ENCODE measurements around the gene PSMG1. TPM values are rescaled to one million over a fixed set of nuclear protein-coding genes. Genes with fewer than 3 reads are reported as not detected.

The PSMG1 gene, protein sequence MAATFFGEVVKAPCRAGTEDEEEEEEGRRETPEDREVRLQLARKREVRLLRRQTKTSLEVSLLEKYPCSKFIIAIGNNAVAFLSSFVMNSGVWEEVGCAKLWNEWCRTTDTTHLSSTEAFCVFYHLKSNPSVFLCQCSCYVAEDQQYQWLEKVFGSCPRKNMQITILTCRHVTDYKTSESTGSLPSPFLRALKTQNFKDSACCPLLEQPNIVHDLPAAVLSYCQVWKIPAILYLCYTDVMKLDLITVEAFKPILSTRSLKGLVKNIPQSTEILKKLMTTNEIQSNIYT
- total RNA-seq: 35.6 and 45.9 TPM in 2 replicates

GRCh38 chr21:39183272-39184049 is at the start of gene PSMG1:
TSS of gene PSMG1 (minus strand) at chr21:39183451. CDS start at chr21:39183385, 66 bp downstream.

Other genes with a start within 250 kb of the PSMG1 start
- gene BRWD1, start 130.2 kb upstream of the PSMG1 start, total RNA-seq: 16.9 and 20.9 TPM in 2 replicates
- 125 and 165 TPM in 2 replicates for gene HMGN1, start 165.6 kb upstream of the PSMG1 start, total RNA-seq

All from pericardium fibroblast (primary cell).